Esophagus squamous epithelium (tissue), 4 donors: ENCODE results near the gene SMNDC1.

Source experiments
- CTCF ChIP-seq, 6 experiments: fragments of 450-650 bp in 4 of 6; fragments of 200-600 bp in 2 of 6; sonication (generic) in 2 of 6; IDR thresholded peaks; one replicate each; pipeline ENCODE4 v1.5.1; 2016 to 2019; ENCODE audit warnings: antibody characterized with exemption in 6 of 6, mild to moderate bottlenecking in 4 of 6, moderate library complexity in 4 of 6
- POLR2A ChIP-seq, 4 donors: fragments of 450-650 bp; IDR thresholded peaks; one replicate each; pipeline ENCODE4 v1.6.1; 2017; ENCODE audit warnings: antibody characterized with exemption in 4 of 4, mild to moderate bottlenecking in 4 of 4, moderate library complexity in 3 of 4

GRCh38 chr10:110324805-110325280, 20.1 kb upstream of the SMNDC1 start:
- TF ChIP-seq CTCF (IDR thresholded peaks at IDR 0.05) (no peak), POLR2A (IDR thresholded peaks at IDR 0.05) (no peak)
